ENCODE measurements around the gene SPPL3.

Gene SPPL3

GRCh38 chr12:120762086-120762485 lies 142.1 kb downstream of the SPPL3 start:
- ChIA-PET POLR2A (ENCODE audit: low non-redundant PET) (no interaction called here), CTCF (interaction anchor here (1.0 kb wide), 2 partner anchors 200 to 293 kb away, joined by 3 to 4 read pairs; no protein-coding TSS in a partner anchor)
- TF ChIP-seq CTCF (conservative IDR thresholded peaks at IDR 0.05; ENCODE audit: low read depth), result no peak
- DNase-seq (ENCODE audit: low spot score), result no peak
- H3K27ac ChIP-seq, result no peak overlapping the region

- no peak for TF ChIP-seq CTCF (conservative IDR thresholded peaks at IDR 0.05; ENCODE audit: low read depth)
- ChIA-PET CTCF (no interaction called here), POLR2A (ENCODE audit: low non-redundant PET) (no interaction called here)
- H3K27ac ChIP-seq, result no peak overlapping the region
- DNase-seq (ENCODE audit: low spot score), result peak; percentile 79
Measured at GRCh38 chr12:120761519-120761934, 142.6 kb downstream of the SPPL3 start.

GRCh38 chr12:120760349-120761254 lies 143.6 kb downstream of the SPPL3 start:
- no peak overlapping the region for H3K27ac ChIP-seq
- CTCF ChIA-PET, result no interaction called here
- TF ChIP-seq CTCF (conservative IDR thresholded peaks at IDR 0.05; ENCODE audit: low read depth), result no peak
- POLR2A ChIA-PET (ENCODE audit: low non-redundant PET), result interaction anchor here (0.6 kb wide), 1 partner anchor 119 kb away, joined by 5 read pairs; no protein-coding TSS in a partner anchor
- DNase-seq (ENCODE audit: low spot score), result no peak

- no peak overlapping the region for H3K27ac ChIP-seq
- ChIA-PET POLR2A (ENCODE audit: low non-redundant PET) (interaction anchor here (0.6 kb wide), 2 partner anchors 93 to 119 kb away, joined by 4 to 5 read pairs; no protein-coding TSS in a partner anchor), CTCF (no interaction called here)
- no peak for TF ChIP-seq CTCF (conservative IDR thresholded peaks at IDR 0.05; ENCODE audit: low read depth)
- no peak for DNase-seq (ENCODE audit: low spot score)
Measured at GRCh38 chr12:120759591-120760348, 144.4 kb downstream of the SPPL3 start.

- ChIA-PET POLR2A (ENCODE audit: low non-redundant PET) (interaction anchor here (0.6 kb wide), 1 partner anchor 93 kb away, joined by 4 read pairs; no protein-coding TSS in a partner anchor), CTCF (interaction anchor here (0.5 kb wide), 1 partner anchor 1102 kb away, joined by 3 read pairs; no protein-coding TSS in a partner anchor)
- TF ChIP-seq CTCF (conservative IDR thresholded peaks at IDR 0.05; ENCODE audit: low read depth), result no peak
- DNase-seq (ENCODE audit: low spot score), result no peak
- no peak overlapping the region for H3K27ac ChIP-seq
Measured at GRCh38 chr12:120758798-120759590, 145.2 kb downstream of the SPPL3 start.

All from RWPE1 (cell line).